HEK293T (cell line): ENCODE measurements around the gene PRPF8.

Experiments
- CTBP1 ChIP-seq: fragments of 450-650 bp; IDR thresholded peaks from 2 replicates; pipeline ENCODE4 v1.6.1; 2016; ENCODE audit warnings: borderline replicate concordance
- ELF4 ChIP-seq: fragments of 450-650 bp; IDR thresholded peaks from 2 replicates; pipeline ENCODE4 v1.6.1; 2017; ENCODE audit warnings: antibody characterized with exemption
- FOXA1 ChIP-seq: fragments of 450-650 bp; IDR thresholded peaks from 2 replicates; pipeline ENCODE4 v1.6.1; 2016; ENCODE audit warnings: mild to moderate bottlenecking
- FOXM1 ChIP-seq: fragments of 450-650 bp; IDR thresholded peaks from 2 replicates; pipeline ENCODE4 v1.6.1; 2017; ENCODE audit warnings: mild to moderate bottlenecking, borderline replicate concordance
- HDGF ChIP-seq: fragments of 450-650 bp; IDR thresholded peaks from 2 replicates; pipeline ENCODE4 v1.6.1; 2017; ENCODE audit warnings: antibody characterized with exemption, borderline replicate concordance
- LEF1 ChIP-seq: fragments of 450-650 bp; IDR thresholded peaks from 2 replicates; pipeline ENCODE4 v1.6.1; 2017; ENCODE audit warnings: mild to moderate bottlenecking, borderline replicate concordance
- NFRKB ChIP-seq: fragments of 450-650 bp; IDR thresholded peaks from 2 replicates; pipeline ENCODE4 v1.6.1; 2016; ENCODE audit warnings: mild to moderate bottlenecking, moderate library complexity
- PKNOX1 ChIP-seq: fragments of 450-650 bp; IDR thresholded peaks from 2 replicates; pipeline ENCODE4 v1.6.1; 2016
- SP1 ChIP-seq: fragments of 450-650 bp; IDR thresholded peaks from 2 replicates; pipeline ENCODE4 v1.6.1; 2017
- TARDBP ChIP-seq: fragments of 450-650 bp; IDR thresholded peaks from 2 replicates; pipeline ENCODE4 v1.6.1; 2016
- ZNF384 ChIP-seq: fragments of 450-650 bp; IDR thresholded peaks from 2 replicates; pipeline ENCODE4 v1.6.1; 2016

- TF ChIP-seq NFRKB (no peak), LEF1 (no peak), FOXM1 (no peak), TARDBP (no peak), HDGF (no peak), ELF4 (no peak), PKNOX1 (no peak), FOXA1 (no peak), ZNF384 (no peak), CTBP1 (no peak), SP1 (no peak)
Observed at GRCh38 chr17:1712271-1712670, 27.6 kb upstream of the PRPF8 start.
